Ascending aorta (tissue), 2 donors: ENCODE results near the gene SAMD14. TPM values are rescaled to one million over a fixed set of nuclear protein-coding genes. Genes with fewer than 3 reads are reported as not detected.

Experiments
- DNase-seq, 2 donors: peaks; one replicate each; pipeline ENCODE4 v3.0.0-alpha.2; 2019; ENCODE audit warnings: low spot score in 2 of 2
- H3K27ac ChIP-seq, 2 donors: fragments of 200-600 bp; sonication (generic); one replicate each; pipeline ENCODE4 v1.5.1; 2016 to 2017; ENCODE audit warnings: mild to moderate bottlenecking in 1 of 2
- H3K27me3 ChIP-seq: fragments of 200-600 bp; sonication (generic); one replicate; pipeline ENCODE4 v1.5.1; 2017
- H3K36me3 ChIP-seq, 2 donors: fragments of 200-600 bp; sonication (generic); one replicate each; pipeline ENCODE4 v1.5.1; 2016
- H3K4me1 ChIP-seq, 2 donors: fragments of 200-600 bp; sonication (generic); one replicate each; pipeline ENCODE4 v1.5.1; 2016 to 2017; ENCODE audit warnings: mild to moderate bottlenecking in 1 of 2
- H3K4me3 ChIP-seq, 2 donors: fragments of 200-600 bp; sonication (generic); one replicate each; pipeline ENCODE4 v1.5.1; 2016 to 2017; ENCODE audit warnings: mild to moderate bottlenecking in 1 of 2
- H3K9me3 ChIP-seq, 2 donors: fragments of 200-600 bp; sonication (generic); one replicate each; pipeline ENCODE4 v1.5.1; 2016
- intact Hi-C: fragments of 100-400 bp; cut with DNase I; formaldehyde crosslinking; loops from one replicate; pipeline ENCODE4 v1.15.1; 2023
- total RNA-seq: library from RNA; depleted of rRNA; stranded (reverse); fragments of >200 nt; gene quantifications from one replicate; pipeline ENCODE4 v1.1.0, GENCODE V29; 2016
- TF ChIP-seq, protein P1 (sequence below), 3 experiments: fragments of 200-600 bp in 2 of 3; fragments of 450-650 bp in 1 of 3; sonication (generic) in 2 of 3; IDR thresholded peaks; one replicate each; pipeline ENCODE4 v1.5.1; 2016 to 2019; ENCODE audit warnings: antibody characterized with exemption in 3 of 3, mild to moderate bottlenecking in 1 of 3, moderate library complexity in 1 of 3

Gene SAMD14
- total RNA-seq, 1 donor from 2014 or later: 3.2 TPM

DNA sequence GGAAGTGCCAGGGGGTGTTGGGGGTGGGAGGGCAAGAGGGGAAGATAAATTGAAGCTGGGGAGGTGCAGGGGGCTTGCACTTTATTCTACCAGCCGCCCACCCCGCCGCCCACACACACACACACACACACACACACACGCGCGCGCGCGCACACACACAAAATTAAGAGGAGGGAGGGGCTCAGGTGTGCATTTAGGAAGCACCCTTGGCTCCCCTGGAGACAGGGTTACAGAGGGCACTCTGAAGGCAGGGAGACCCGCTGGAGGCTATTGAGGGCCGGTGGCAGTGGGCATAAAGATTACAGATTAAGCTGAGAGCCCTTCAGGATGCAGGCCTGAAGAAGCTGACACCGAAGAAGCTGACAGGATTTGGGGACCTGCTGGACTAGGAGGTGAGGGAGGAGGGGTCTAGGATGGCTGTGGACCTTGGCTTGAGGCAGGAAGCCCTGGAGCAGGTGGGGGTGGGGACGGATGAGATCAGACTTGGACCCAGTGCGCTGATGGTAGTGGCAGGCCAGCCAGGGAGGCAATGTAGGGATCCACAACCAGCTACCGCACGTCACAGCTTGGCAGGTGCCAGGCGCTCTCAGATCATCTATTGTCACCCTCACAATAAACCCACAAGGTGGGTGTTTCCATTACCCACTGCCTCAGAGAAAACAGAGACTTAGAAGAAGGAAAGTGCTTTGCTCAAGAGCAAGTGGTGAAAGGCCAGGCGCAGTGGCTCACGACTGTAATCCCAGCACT is 772 bp upstream of the SAMD14 start:
- H3K4me3 ChIP-seq: peak overlapping the region in 1 of 2 donors; percentile 89
- H3K27ac ChIP-seq: no peak overlapping the region
- H3K9me3 ChIP-seq: no peaks in the 10 kb centered on the region
- peaks cover 34 to 53% of the 10 kb centered on the region in 2 donors for H3K4me1 ChIP-seq
- DNase-seq: no peak
- intact Hi-C loops: loop anchor here (1.0 kb wide), 1 partner anchor 13 kb away; no protein-coding TSS in a partner anchor
- peaks cover 13 to 15% of the 10 kb centered on the region in 2 donors for H3K36me3 ChIP-seq
- no peaks in the 10 kb centered on the region for H3K27me3 ChIP-seq
- TF ChIP-seq, protein P1, sequence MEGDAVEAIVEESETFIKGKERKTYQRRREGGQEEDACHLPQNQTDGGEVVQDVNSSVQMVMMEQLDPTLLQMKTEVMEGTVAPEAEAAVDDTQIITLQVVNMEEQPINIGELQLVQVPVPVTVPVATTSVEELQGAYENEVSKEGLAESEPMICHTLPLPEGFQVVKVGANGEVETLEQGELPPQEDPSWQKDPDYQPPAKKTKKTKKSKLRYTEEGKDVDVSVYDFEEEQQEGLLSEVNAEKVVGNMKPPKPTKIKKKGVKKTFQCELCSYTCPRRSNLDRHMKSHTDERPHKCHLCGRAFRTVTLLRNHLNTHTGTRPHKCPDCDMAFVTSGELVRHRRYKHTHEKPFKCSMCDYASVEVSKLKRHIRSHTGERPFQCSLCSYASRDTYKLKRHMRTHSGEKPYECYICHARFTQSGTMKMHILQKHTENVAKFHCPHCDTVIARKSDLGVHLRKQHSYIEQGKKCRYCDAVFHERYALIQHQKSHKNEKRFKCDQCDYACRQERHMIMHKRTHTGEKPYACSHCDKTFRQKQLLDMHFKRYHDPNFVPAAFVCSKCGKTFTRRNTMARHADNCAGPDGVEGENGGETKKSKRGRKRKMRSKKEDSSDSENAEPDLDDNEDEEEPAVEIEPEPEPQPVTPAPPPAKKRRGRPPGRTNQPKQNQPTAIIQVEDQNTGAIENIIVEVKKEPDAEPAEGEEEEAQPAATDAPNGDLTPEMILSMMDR (IDR thresholded peaks at IDR 0.05): no peak

- intact Hi-C loops: no loop called here
- H3K36me3 ChIP-seq: peaks cover 0 to 1% of the 10 kb centered on the region in 2 donors
- no peaks in the 10 kb centered on the region for H3K27me3 ChIP-seq
- TF ChIP-seq, protein P1 (IDR thresholded peaks at IDR 0.05): no peak
- DNase-seq: no peak
- no peaks in the 10 kb centered on the region for H3K9me3 ChIP-seq
- H3K27ac ChIP-seq: peak overlapping the region; percentile 2 to 16
- peaks cover 34 to 49% of the 10 kb centered on the region in 2 donors for H3K4me1 ChIP-seq
- H3K4me3 ChIP-seq: peak overlapping the region; percentile 54 to 89
Observed at GRCh38 chr17:50129353-50129727, 620 bp downstream of the SAMD14 start.

DNA sequence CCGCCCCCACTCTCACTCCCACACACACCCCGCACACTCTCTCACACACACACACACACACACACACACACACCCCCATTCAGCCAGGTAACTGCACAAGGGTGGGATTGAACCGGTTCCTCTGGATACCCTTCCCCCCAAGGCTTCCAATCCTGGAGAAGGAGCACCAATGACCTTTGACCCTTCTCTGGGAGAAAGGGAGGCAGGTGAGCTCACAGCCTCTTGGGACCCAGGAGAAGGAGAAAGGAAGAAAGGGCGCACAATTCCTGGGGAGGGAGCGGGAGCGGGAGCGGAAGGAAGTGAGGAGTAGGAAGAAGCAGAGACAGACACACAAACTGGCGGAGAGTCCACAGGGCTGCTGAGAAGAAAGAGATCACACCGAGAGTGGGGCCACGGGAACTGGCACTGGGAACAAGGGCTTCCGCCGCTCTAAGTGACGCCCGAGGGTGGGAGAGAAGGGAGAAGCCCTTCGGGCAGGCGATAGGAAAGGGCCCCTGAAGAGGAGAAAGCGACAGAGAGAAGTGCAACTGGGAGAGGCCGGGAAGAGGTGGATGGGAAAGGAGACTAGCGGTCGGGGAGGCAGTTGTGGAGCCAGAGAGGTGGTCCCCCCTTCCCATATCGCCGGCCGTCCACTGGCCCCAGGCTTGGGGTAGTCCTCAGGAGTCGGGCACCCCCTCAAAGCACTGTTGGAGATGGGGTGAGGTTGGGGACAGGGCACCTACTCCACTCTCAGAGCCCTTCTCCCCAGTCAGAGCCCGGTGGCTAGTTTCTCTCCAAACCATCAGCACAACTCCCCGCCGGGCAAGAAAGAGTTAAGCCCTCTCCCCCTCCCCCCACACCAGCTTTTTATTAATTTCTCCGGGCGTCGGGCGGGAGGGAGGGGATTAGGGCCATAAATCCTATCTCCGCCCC is 1.3 kb downstream of the SAMD14 start:
- Histone ChIP-seq H3K36me3 (no peaks in the 10 kb centered on the region), H3K4me3 (peak overlapping the region; percentile 54 to 89), H3K27me3 (no peaks in the 10 kb centered on the region), H3K4me1 (peaks cover 33 to 43% of the 10 kb centered on the region in 2 donors), H3K27ac (peak overlapping the region; percentile 2 to 16), H3K9me3 (no peaks in the 10 kb centered on the region)
- DNase-seq: no peak
- TF ChIP-seq, protein P1 (IDR thresholded peaks at IDR 0.05): no peak
- intact Hi-C loops: no loop called here

DNA sequence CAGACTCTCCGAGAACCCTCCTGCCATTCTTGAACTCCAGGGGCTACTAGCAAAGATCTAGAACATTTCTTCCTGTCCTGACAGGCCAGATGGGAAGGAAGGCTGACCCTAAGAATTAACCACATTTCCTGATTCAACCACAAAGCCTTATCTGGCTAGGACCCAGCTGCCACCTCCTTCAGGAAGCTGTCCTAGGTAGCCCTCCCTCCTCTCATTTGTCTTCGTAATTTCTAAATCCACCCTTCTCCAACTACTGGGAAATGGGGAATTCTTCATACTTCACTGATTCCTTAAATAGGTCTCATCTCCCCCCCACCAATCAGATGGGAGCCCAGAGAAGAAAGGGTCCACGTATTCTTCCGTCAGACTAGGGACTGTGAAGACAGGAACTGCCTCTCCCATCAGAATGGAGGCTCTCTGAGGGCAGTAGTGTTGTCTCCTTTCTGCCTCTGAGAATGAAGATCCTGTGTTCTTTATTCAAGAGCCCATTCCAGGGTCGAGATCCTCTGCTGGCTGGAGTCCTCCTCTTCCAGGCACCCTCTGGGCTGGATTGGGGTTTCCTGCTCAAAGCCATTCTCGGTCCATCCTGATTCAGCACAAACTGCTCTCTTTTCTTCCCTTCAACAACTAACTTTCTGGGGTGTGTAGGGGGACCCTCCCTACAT is 2.1 kb downstream of the SAMD14 start:
- intact Hi-C loops: no loop called here
- Histone ChIP-seq H3K4me3 (no peak overlapping the region), H3K27ac (no peak overlapping the region), H3K27me3 (no peaks in the 10 kb centered on the region), H3K36me3 (no peaks in the 10 kb centered on the region), H3K4me1 (peaks cover 24 to 36% of the 10 kb centered on the region in 2 donors), H3K9me3 (no peaks in the 10 kb centered on the region)
- TF ChIP-seq, protein P1 (IDR thresholded peaks at IDR 0.05): no peak
- DNase-seq: no peak

DNA sequence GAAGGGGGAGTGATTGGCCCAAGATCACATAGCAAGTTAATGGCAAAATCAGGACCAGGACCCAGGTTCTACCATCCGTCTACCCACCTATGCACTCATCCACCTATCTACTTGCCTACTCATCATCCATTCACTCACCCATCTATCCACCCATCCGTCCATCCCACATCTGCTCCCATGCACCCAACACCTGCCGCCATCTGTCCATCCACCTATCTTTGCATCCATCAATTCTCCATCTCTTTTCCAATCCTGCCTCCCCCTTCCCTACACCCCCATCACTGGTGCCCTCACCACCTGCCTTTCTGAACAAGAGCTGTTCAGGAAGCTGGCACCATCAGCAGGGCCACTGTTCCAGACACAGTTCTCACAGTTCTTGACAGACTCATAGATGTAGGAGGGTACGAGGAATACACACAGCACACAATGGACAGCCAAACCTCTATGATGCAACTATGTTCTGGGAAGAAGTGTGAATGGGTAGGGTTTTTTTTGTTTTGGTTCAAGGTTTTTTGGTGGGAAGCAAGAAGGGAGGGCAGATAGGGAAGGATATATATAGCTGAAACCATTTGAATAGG is 4.5 kb downstream of the SAMD14 start:
- Histone ChIP-seq H3K4me1 (peaks cover 14 to 16% of the 10 kb centered on the region in 2 donors), H3K9me3 (no peaks in the 10 kb centered on the region), H3K27ac (no peak overlapping the region), H3K4me3 (no peak overlapping the region), H3K27me3 (no peaks in the 10 kb centered on the region), H3K36me3 (no peaks in the 10 kb centered on the region)
- DNase-seq: no peak
- TF ChIP-seq, protein P1 (IDR thresholded peaks at IDR 0.05): no peak
- intact Hi-C loops: no loop called here
